GM18526 (cell line): ENCODE results near the gene MUC22.

Source experiments
- POLR2A ChIP-seq: IDR thresholded peaks from 3 replicates; pipeline ENCODE4 v1.6.1; 2011; ENCODE audit not compliant: insufficient read length; ENCODE audit errors: extremely low read depth

Gene MUC22

GRCh38 chr6:31058128-31058894 lies 48.0 kb downstream of the MUC22 start:
- no peak for TF ChIP-seq POLR2A

- TF ChIP-seq POLR2A = no peak
Measured at GRCh38 chr6:31060145-31060544, 49.9 kb downstream of the MUC22 start.

DNA sequence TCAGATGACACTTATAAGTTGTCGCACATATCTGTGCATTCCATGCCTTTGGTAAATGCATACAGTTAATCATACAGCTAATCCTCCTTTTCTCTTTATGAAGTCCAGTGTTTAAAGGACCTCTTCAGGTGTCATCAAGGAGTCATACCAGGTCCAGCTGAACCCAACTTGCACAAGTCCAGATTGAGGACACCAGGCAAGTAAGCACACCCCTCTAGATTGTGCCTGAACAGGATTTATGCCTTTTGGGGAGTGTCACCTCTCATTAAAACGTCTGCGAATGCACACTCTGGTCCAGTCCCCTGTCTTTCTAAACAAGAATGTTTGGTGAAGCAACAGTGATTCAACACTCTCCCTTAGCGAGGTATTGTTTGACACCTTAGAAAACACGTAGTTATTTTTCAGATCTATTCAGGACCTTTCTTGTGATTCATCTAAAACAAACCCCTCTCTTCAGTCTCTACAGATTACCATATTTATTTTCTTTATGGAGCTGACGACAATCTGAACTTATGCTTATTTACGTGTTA lies 53.7 kb downstream of the MUC22 start:
- no peak for TF ChIP-seq POLR2A

DNA sequence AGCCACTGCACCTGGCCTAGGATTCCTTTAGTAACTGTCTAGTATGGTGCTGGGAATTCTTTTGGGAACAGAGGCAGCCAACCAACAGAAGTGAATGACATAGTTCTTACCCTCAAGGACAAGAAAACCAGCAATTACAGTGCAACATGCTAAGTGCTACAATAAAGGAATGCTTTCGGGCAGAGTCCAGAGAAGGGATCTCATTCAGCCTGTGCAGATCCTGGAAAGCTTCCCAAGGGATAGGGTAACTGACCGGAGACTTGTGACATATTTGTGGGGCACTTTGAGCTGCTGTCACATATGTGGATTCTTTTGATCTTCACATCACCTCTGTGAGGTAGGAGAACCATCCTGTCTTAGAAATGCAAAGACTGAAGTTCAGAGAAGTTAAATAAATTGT lies 55.3 kb downstream of the MUC22 start:
- TF ChIP-seq POLR2A = no peak

GRCh38 chr6:31068669-31069340 lies 58.5 kb downstream of the MUC22 start:
- TF ChIP-seq POLR2A = no peak

DNA sequence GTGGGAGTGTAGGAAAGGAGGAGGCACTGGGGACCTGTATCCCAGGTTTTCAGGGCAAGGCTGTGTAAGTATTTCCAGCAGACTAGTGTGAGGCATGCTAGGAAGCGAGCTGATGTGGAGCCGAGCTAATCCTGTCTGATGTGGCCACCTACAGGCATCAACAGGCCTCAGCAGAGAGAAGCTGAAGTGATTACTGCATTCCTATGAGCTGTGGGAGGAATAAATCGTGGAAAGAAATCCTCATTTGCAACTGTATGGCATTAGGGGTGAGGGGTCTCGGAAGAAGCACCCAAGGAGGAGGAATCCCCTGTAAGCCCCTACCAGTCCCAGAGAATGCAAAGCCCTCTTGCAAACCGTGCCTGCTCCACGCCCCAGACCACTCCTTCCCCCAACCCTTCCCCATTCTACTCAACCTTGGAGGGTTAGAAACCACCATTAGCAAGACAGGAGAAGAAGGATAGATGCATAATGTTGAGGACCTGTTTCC lies 60.5 kb downstream of the MUC22 start:
- TF ChIP-seq POLR2A = no peak

- no peak for TF ChIP-seq POLR2A
Measured at GRCh38 chr6:31074401-31074800, 64.1 kb downstream of the MUC22 start.

DNA sequence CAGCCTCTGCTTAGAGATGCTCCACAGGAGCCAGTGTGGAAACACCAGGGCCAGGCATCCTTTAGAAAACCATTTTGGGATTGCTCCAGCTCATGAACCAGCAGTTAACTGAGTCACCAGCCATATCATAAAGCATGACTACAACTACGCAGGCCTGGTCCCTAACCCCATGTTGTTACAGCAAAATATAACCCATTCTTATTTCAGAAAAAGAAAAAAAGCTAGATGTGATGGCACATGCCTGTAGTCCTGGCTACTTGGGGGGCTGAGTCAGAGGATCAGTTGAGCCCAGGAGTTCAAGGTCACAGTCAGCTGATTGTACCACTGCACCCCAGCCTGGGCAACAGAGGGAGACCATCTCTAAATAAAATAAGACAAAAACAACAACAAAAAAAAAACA lies 65.3 kb downstream of the MUC22 start:
- TF ChIP-seq POLR2A = no peak

GRCh38 chr6:31076611-31077010 lies 66.3 kb downstream of the MUC22 start:
- no peak for TF ChIP-seq POLR2A

DNA sequence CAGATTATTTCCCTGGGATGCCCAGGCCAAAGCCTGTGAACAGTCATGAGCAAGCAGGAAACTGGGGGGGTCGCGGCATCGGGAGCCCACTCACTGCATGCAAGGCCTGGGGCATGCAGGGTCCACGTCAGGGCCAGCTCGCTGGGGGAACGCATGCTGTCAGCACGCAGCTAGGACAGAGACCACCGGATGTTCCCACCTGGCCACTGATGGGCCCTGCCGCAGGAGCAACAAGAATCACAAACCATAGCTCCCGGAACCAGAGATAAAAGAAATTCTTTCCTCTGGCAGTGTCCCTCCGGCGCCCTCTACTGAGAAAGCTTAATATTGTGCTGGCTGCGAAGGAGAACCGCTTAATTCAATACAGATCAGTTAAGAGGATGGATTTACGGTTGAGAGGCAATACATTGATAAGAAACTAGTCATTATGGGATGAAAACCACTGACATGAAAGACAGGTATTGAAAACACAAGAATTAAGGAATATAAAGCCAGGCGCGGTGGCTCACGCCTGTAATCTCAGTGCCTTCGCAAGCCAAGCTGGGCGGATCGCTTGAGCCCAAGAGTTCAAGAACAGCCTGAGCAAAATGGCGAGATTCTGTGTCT lies 69.5 kb downstream of the MUC22 start:
- TF ChIP-seq POLR2A = no peak

DNA sequence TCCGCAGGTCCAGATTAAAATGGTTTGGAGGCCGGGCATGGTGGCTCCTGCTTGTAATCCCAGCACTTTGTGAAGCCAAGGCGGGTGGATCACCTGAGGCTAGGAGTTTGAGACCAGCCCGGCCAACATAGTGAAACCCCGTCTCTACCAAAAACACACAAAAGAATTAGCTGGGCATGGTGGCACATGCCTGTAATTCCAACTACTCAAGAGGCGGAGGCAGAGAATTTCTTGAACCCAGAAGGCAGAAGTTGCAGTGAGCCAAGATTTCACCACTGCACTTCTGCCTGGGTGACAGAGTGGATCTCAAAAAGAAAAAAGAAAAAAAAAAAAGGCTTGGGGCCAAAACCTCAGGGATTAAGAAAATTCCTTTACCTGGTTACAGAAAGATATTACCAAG lies 71.6 kb downstream of the MUC22 start:
- TF ChIP-seq POLR2A = no peak

DNA sequence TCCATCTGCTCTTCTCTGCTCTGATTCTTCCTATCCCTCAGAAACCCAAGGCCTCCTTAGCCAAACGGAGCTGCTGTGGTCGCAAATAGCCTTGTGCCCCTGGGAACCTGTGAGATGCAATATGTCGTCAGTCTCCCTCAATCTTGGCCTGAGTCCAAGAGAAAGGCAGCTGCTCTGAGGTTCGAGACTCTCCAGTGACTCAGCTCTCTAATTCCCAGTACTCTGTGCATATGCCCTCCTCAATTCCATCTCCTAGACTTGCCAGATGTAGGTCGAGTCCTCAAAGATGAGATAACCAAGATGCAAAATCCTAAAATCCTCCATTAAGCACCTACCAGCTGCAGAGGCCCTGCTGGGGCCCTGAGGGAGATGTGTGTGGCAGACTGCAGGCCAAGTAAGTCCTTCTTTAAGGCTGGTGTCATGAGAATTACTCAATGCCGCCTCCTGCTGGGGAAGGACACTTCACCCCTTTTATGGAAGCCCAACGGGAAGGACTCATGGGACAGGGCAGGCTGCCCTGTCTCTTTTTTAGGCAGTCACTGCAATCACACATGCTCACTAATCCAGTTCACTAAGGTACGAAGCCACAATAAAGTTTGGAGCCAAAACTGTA lies 73.6 kb downstream of the MUC22 start:
- no peak for TF ChIP-seq POLR2A
